H7 (cell line): ENCODE data around the gene CHST15. TPM values are rescaled to one million over a fixed set of nuclear protein-coding genes. Genes with fewer than 3 reads are reported as not detected.

Experiments
- DNase-seq: peaks from one replicate; pipeline ENCODE4 v3.0.0; 2012
- H3K27me3 ChIP-seq: 2 replicates; pipeline ENCODE4 v1.6.0; 2011; ENCODE audit warnings: mild to moderate bottlenecking, low read length; ENCODE audit not compliant: control insufficient read depth, insufficient read depth
- H3K36me3 ChIP-seq: replicated peaks from 2 replicates; pipeline ENCODE4 v1.5.1; 2011; ENCODE audit warnings: low read length; ENCODE audit not compliant: control insufficient read depth, insufficient read depth
- H3K4me3 ChIP-seq: 2 replicates; pipeline ENCODE4 v1.5.1; 2011; ENCODE audit warnings: low read depth, mild to moderate bottlenecking, control low read depth, low read length, moderate library complexity; ENCODE audit not compliant: insufficient read depth
- total RNA-seq: library from RNA; depleted of rRNA; stranded (reverse); fragments of >200 nt; shearing (Covaris generic); gene quantifications from 2 replicates; pipeline ENCODE4 v1.2.3, GENCODE V29; 2014; rRNA removed

CHST15 gene
- total RNA-seq, 1 experiment from 2014 or later, result 18.4 TPM

- Histone ChIP-seq H3K27me3 (peaks cover 10% of the 10 kb centered on the region), H3K36me3 (no peaks in the 10 kb centered on the region), H3K4me3 (no peak overlapping the region)
- peak; percentile 94 for DNase-seq
These were observed 125.7 kb downstream of the CHST15 start for GRCh38 chr10:123967626-123968243.

- no peak overlapping the region for H3K4me3 ChIP-seq
- peak; percentile 68 for DNase-seq
- H3K27me3 ChIP-seq, result peaks cover 6% of the 10 kb centered on the region
- no peaks in the 10 kb centered on the region for H3K36me3 ChIP-seq
These were observed 126.5 kb downstream of the CHST15 start for GRCh38 chr10:123966896-123967231.

- Histone ChIP-seq H3K27me3 (peaks cover 5% of the 10 kb centered on the region), H3K4me3 (no peak overlapping the region), H3K36me3 (no peaks in the 10 kb centered on the region)
- peak; percentile 57 for DNase-seq
These were observed 127.2 kb downstream of the CHST15 start for GRCh38 chr10:123965973-123966895.

- no peak overlapping the region for H3K4me3 ChIP-seq
- H3K36me3 ChIP-seq, result no peaks in the 10 kb centered on the region
- H3K27me3 ChIP-seq, result peaks cover under 1% of the 10 kb centered on the region; the same call in 1 of the 2 replicates
- no peak for DNase-seq
These were observed 128.4 kb downstream of the CHST15 start for GRCh38 chr10:123964953-123965352.

- no peak for DNase-seq
- Histone ChIP-seq H3K27me3 (no peaks in the 10 kb centered on the region), H3K36me3 (no peaks in the 10 kb centered on the region), H3K4me3 (no peak overlapping the region)
These were observed 130.5 kb downstream of the CHST15 start for GRCh38 chr10:123962756-123963530.

GRCh38 chr10:123958241-123958640 is 135.2 kb downstream of the CHST15 start:
- H3K4me3 ChIP-seq, result no peak overlapping the region
- H3K27me3 ChIP-seq, result no peaks in the 10 kb centered on the region
- peak; percentile 1 for DNase-seq
- no peaks in the 10 kb centered on the region; the same call in 1 of the 2 replicates for H3K36me3 ChIP-seq

Other genes with a start within 250 kb of the CHST15 start
- gene CPXM2, start 201.8 kb downstream of the CHST15 start, total RNA-seq, result 2.9 and 3.1 TPM in 2 replicates